Measurements from ENCODE around the gene MYZAP. TPM values are rescaled to one million over a fixed set of nuclear protein-coding genes. Genes with fewer than 3 reads are reported as not detected.

The MYZAP gene
- total RNA-seq, 1 experiment from 2014 or later = 0.63 TPM

DNA sequence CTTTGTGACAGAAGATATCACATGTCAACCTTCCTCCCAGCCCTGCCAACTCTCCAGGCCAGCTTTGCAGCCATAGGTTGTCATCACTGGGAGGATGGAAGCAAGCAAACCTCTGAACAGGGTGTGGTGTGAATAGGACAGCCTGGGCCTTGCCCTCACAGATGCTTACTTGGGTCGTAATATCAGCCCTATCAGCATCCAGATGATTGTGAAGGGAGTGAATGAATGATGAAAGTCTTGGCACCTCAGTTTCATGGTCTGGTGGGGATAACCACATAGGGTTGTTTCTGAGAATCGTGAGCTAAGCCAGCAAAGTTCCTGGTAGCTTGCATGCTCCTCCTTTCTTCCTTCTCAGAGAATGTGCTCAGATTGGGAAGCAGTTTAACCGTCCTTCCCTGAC lies 59.7 kb downstream of the MYZAP start:
- WGBS (ENCODE audit: extremely low coverage, insufficient read length, low lambda C conversion rate) = no CpG with 5 or more reads among the region's 3 CpGs

More for the DNA sequence above, 59.7 kb downstream of the MYZAP start:
- H3K79me2 ChIP-seq (ENCODE audit: insufficient read depth, low read length) = no peaks in the 10 kb centered on the region
- H2AFZ ChIP-seq (ENCODE audit: low read length) = no peak overlapping the region
- H3K4me3 Mint-ChIP-seq = no peak overlapping the region
- no peaks in the 10 kb centered on the region for H3K79me1 ChIP-seq (ENCODE audit: insufficient read depth, low read depth, low read length, poor library complexity, severe bottlenecking)
- no peak overlapping the region for H3T11ph ChIP-seq (ENCODE audit: low read length)
- H3K4me2 ChIP-seq (ENCODE audit: insufficient read depth, insufficient read length, low read length) = no peak overlapping the region
- TF ChIP-seq, protein P1, sequence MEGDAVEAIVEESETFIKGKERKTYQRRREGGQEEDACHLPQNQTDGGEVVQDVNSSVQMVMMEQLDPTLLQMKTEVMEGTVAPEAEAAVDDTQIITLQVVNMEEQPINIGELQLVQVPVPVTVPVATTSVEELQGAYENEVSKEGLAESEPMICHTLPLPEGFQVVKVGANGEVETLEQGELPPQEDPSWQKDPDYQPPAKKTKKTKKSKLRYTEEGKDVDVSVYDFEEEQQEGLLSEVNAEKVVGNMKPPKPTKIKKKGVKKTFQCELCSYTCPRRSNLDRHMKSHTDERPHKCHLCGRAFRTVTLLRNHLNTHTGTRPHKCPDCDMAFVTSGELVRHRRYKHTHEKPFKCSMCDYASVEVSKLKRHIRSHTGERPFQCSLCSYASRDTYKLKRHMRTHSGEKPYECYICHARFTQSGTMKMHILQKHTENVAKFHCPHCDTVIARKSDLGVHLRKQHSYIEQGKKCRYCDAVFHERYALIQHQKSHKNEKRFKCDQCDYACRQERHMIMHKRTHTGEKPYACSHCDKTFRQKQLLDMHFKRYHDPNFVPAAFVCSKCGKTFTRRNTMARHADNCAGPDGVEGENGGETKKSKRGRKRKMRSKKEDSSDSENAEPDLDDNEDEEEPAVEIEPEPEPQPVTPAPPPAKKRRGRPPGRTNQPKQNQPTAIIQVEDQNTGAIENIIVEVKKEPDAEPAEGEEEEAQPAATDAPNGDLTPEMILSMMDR (conservative IDR thresholded peaks at IDR 0.05) = no peak
- H3K27ac Mint-ChIP-seq = no peak overlapping the region
- no peaks in the 10 kb centered on the region for H3K4me1 ChIP-seq (ENCODE audit: insufficient read depth, low read length)
- no peak overlapping the region for H4K5ac ChIP-seq (ENCODE audit: insufficient read length, low read depth, low read length)
- H3K9ac ChIP-seq (ENCODE audit: extremely low read depth, insufficient read length, low read length) = no peak overlapping the region
- no peak for DNase-seq
- no peak overlapping the region for H2AK5ac ChIP-seq (ENCODE audit: insufficient read length, low read length)
- H2BK20ac ChIP-seq (ENCODE audit: low read depth, low read length, poor library complexity, severe bottlenecking) = no peak overlapping the region
- H3K4ac ChIP-seq (ENCODE audit: low read depth, low read length) = no peak overlapping the region
- no peak overlapping the region for H4K91ac ChIP-seq (ENCODE audit: insufficient read length, low read depth, low read length)
- H2BK12ac ChIP-seq (ENCODE audit: insufficient read length, low read depth, low read length) = no peak overlapping the region
- H2BK15ac ChIP-seq (ENCODE audit: low read depth, low read length) = no peak overlapping the region
- H3K9me3 Mint-ChIP-seq = no peaks in the 10 kb centered on the region
- H3K23me2 ChIP-seq (ENCODE audit: insufficient read length, low read depth, low read length, poor library complexity, severe bottlenecking) = no peaks in the 10 kb centered on the region
- H3K27me3 Mint-ChIP-seq (ENCODE audit: low read depth) = peaks cover 2% of the 10 kb centered on the region
- no peak overlapping the region for H2BK5ac ChIP-seq (ENCODE audit: insufficient read length, low read length)
- no peaks in the 10 kb centered on the region for H3K36me3 Mint-ChIP-seq (ENCODE audit: insufficient read depth in 1 of 3, low read depth in 3 of 3)
- peaks cover 0 to 2% of the 10 kb centered on the region in 2 experiments; a peak in 1 of 4 replicates for H3K4me1 Mint-ChIP-seq
- H2BK120ac ChIP-seq (ENCODE audit: low read depth, low read length, poor library complexity, severe bottlenecking) = no peak overlapping the region
- H3K56ac ChIP-seq (ENCODE audit: insufficient read length, low read depth, low read length) = no peak overlapping the region
- no peak overlapping the region for H3K23ac ChIP-seq (ENCODE audit: insufficient read length, low read depth, low read length)
- no peak overlapping the region for H4K8ac ChIP-seq (replicated peaks; ENCODE audit: insufficient read length, low read depth, low read length)
- no peaks in the 10 kb centered on the region for H3K27me3 ChIP-seq (ENCODE audit: insufficient read depth, low read length)
- H4K20me1 ChIP-seq (ENCODE audit: control insufficient read depth, insufficient read depth, insufficient read length) = no peaks in the 10 kb centered on the region
- H3K27ac ChIP-seq (ENCODE audit: insufficient read length, low read depth, low read length) = no peak overlapping the region
- no peak overlapping the region for H3K18ac ChIP-seq (ENCODE audit: insufficient read length, low read depth, low read length)
- no peak overlapping the region for H3K14ac ChIP-seq (ENCODE audit: insufficient read depth, low read length)
- no peaks in the 10 kb centered on the region for H3K9me3 ChIP-seq (ENCODE audit: control insufficient read depth, low read depth, low read length)
